Parathyroid adenoma (tissue), 2 donors: Measurements from ENCODE around the gene MAD1L1.
A peak's percentile ranks its signal among the peaks of the same experiment; 100 is the strongest.

Experiments used
- H2AFZ ChIP-seq: fragments of 300-600 bp; sonication (generic); one replicate; pipeline ENCODE4 v1.7.0; 2017; ENCODE audit warnings: antibody characterized with exemption, mild to moderate bottlenecking
- H3K27ac ChIP-seq: fragments of 300-600 bp; sonication (generic); one replicate; pipeline ENCODE4 v1.7.0; 2017
- H3K27me3 ChIP-seq: fragments of 300-600 bp; sonication (generic); one replicate; pipeline ENCODE4 v1.7.0; 2017; ENCODE audit warnings: low read length; ENCODE audit not compliant: control insufficient read depth, insufficient read depth
- H3K36me3 ChIP-seq: fragments of 300-600 bp; sonication (generic); one replicate; pipeline ENCODE4 v1.7.0; 2017; ENCODE audit warnings: low read length; ENCODE audit not compliant: control insufficient read depth, insufficient read depth
- H3K4me1 ChIP-seq: fragments of 300-600 bp; sonication (generic); one replicate; pipeline ENCODE4 v1.7.0; 2017; ENCODE audit warnings: control low read depth
- H3K4me2 ChIP-seq: fragments of 300-600 bp; sonication (generic); one replicate; pipeline ENCODE4 v1.7.0; 2017; ENCODE audit warnings: low read length
- H3K4me3 ChIP-seq: fragments of 300-600 bp; sonication (generic); one replicate; pipeline ENCODE4 v1.7.0; 2017; ENCODE audit warnings: low read depth, low read length
- H3K79me2 ChIP-seq: fragments of 300-600 bp; sonication (generic); one replicate; pipeline ENCODE4 v1.7.0; 2017; ENCODE audit warnings: control low read depth
- H3K9ac ChIP-seq: fragments of 300-600 bp; sonication (generic); one replicate; pipeline ENCODE4 v1.7.0; 2017; ENCODE audit warnings: mild to moderate bottlenecking
- H3K9me3 ChIP-seq: fragments of 300-600 bp; sonication (generic); one replicate; pipeline ENCODE4 v1.7.0; 2017; ENCODE audit warnings: low read length; ENCODE audit not compliant: control insufficient read depth
- CTCF ChIP-seq: fragments of 300-600 bp; sonication (generic); IDR thresholded peaks from one replicate; pipeline ENCODE4 v1.7.0; 2017; ENCODE audit warnings: antibody characterized with exemption, mild to moderate bottlenecking
- donor health status: primary hyperparathyroidism.

The MAD1L1 gene

DNA sequence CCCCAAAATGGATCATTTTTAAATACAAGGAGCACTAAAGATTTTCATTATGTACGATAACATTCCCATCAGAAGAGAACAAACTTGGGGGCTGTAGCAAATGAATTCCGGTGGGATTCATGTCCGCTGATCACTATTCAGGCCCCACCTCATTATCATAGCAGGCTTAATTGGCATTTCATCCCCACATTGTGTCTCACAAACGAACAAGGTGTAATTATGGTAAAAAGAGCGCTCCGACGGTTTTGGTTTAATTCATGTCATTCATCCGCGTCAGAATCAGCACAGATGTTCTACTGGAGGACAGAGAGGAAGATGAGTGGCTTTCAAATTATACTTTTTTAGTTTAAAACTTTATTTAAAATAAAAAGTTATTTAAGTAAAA lies 124.7 kb downstream of the MAD1L1 start:
- H3K27me3 ChIP-seq, result no peaks in the 10 kb centered on the region
- no peaks in the 10 kb centered on the region for H3K36me3 ChIP-seq
- H3K27ac ChIP-seq, result no peak overlapping the region
- no peak overlapping the region for H3K4me3 ChIP-seq
- no peaks in the 10 kb centered on the region for H3K9me3 ChIP-seq
- H3K79me2 ChIP-seq, result peaks cover 3% of the 10 kb centered on the region
- no peak for TF ChIP-seq CTCF
- H3K4me2 ChIP-seq, result no peak overlapping the region
- no peak overlapping the region for H2AFZ ChIP-seq
- no peaks in the 10 kb centered on the region for H3K4me1 ChIP-seq
- no peak overlapping the region for H3K9ac ChIP-seq

DNA sequence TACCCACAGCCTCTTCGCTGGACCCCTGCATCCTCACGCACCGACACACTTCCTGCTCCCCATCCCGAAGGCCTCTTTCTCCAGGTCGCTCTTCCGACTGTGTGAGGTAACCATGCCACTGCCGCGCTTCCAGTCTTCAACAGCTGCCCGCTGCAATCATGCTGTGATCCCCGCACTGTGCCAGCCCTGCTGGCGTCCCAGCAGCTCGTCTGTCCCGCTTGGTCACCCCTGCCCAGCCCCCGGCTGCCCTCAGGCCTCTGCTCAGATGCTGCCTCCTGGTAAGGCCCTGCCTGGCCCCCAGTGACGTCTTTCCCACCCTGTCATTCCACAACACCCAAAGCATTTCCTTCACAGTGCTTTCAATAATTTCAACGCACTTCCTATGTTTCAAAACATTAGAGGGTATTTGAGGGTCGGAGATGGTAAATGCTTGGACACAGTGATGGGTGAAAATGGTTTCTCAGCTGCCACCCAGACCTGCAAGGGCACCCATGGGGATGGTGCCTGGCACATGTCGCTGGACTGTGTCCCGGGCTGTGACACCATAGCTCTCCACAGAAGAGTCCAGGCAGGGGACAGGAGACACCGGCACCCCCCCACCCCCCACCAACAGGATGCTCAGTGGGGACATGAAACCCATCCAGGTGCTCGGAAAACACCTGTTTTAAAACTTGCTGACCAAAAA lies 125.2 kb downstream of the MAD1L1 start:
- Histone ChIP-seq H3K4me2 (no peak overlapping the region), H2AFZ (no peak overlapping the region), H3K27me3 (no peaks in the 10 kb centered on the region), H3K36me3 (no peaks in the 10 kb centered on the region), H3K9ac (no peak overlapping the region), H3K27ac (no peak overlapping the region), H3K9me3 (no peaks in the 10 kb centered on the region), H3K4me1 (no peaks in the 10 kb centered on the region), H3K4me3 (no peak overlapping the region), H3K79me2 (peaks cover 3% of the 10 kb centered on the region)
- TF ChIP-seq CTCF, result no peak

- Histone ChIP-seq H2AFZ (no peak overlapping the region), H3K9ac (no peak overlapping the region), H3K79me2 (peaks cover 3% of the 10 kb centered on the region), H3K4me1 (no peaks in the 10 kb centered on the region), H3K4me3 (no peak overlapping the region), H3K4me2 (no peak overlapping the region), H3K27ac (peak overlapping the region; percentile 24), H3K36me3 (no peaks in the 10 kb centered on the region), H3K27me3 (no peaks in the 10 kb centered on the region), H3K9me3 (no peaks in the 10 kb centered on the region)
- no peak for TF ChIP-seq CTCF
Measured at GRCh38 chr7:2106924-2107323, 125.8 kb downstream of the MAD1L1 start.

DNA sequence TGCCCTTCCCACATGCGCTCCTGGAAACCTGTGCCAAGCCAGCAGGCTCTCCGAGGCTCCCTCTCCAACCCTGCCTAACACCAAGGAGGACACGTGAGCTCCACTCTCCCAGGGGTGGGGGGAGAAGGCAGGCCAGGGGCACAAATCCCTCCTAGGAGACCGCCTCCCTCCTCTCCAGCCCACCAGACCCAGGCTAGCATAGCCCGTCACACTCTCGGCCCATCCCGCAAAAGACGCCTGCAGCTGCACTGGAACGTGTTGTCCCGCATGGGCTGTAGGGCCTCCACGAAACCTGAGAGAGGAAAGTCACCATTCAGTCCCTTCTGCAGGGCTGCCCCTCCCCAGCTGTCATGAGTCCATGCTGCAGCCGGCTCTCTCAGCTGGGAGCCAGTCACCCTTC lies 126.3 kb downstream of the MAD1L1 start:
- no peaks in the 10 kb centered on the region for H3K36me3 ChIP-seq
- no peak overlapping the region for H3K4me2 ChIP-seq
- H3K27me3 ChIP-seq, result no peaks in the 10 kb centered on the region
- H3K4me3 ChIP-seq, result no peak overlapping the region
- no peak overlapping the region for H3K9ac ChIP-seq
- no peaks in the 10 kb centered on the region for H3K9me3 ChIP-seq
- H3K4me1 ChIP-seq, result no peaks in the 10 kb centered on the region
- no peak overlapping the region for H2AFZ ChIP-seq
- no peak overlapping the region for H3K27ac ChIP-seq
- peaks cover 3% of the 10 kb centered on the region for H3K79me2 ChIP-seq
- TF ChIP-seq CTCF, result no peak

- Histone ChIP-seq H3K4me2 (no peak overlapping the region), H3K27me3 (no peaks in the 10 kb centered on the region), H3K9ac (no peak overlapping the region), H3K9me3 (no peaks in the 10 kb centered on the region), H3K4me3 (no peak overlapping the region), H3K79me2 (peaks cover 3% of the 10 kb centered on the region), H2AFZ (no peak overlapping the region), H3K27ac (no peak overlapping the region), H3K4me1 (no peaks in the 10 kb centered on the region), H3K36me3 (no peaks in the 10 kb centered on the region)
- TF ChIP-seq CTCF, result no peak
Measured at GRCh38 chr7:2105917-2106316, 126.8 kb downstream of the MAD1L1 start.
